Breast epithelium (tissue), 4 donors: ENCODE results near the gene RFLNA. TPM values are rescaled to one million over a fixed set of nuclear protein-coding genes. Genes with fewer than 3 reads are reported as not detected.
A peak's percentile ranks its signal among the peaks of the same experiment; 100 is the strongest.

Experiments
- DNase-seq, 2 donors: peaks; one replicate each; pipeline ENCODE4 v3.0.0-alpha.2; 2019; ENCODE audit warnings: low spot score in 2 of 2
- H3K27ac ChIP-seq, 2 donors: fragments of 200-600 bp; sonication (generic) in 1 of 2; one replicate each; pipeline ENCODE4 v1.5.1; 2016 to 2019; ENCODE audit warnings: mild to moderate bottlenecking in 1 of 2
- H3K27me3 ChIP-seq, 2 donors: fragments of 200-600 bp; sonication (generic) in 1 of 2; one replicate each; pipeline versions ENCODE4 v1.5.1 to v1.6.0; 2017 to 2019; ENCODE audit warnings: control low read depth in 1 of 2, mild to moderate bottlenecking in 1 of 2
- H3K36me3 ChIP-seq: fragments of 200-600 bp; one replicate; pipeline ENCODE4 v1.5.1; 2019
- H3K4me1 ChIP-seq, 2 donors: fragments of 200-600 bp; sonication (generic); one replicate each; pipeline ENCODE4 v1.5.1; 2016 to 2019; ENCODE audit warnings: control low read depth in 1 of 2
- H3K4me3 ChIP-seq, 3 donors: fragments of 200-600 bp; sonication (generic); 1 replicate in 2 of 3; 2 replicates in 1 of 3; pipeline ENCODE4 v1.5.1; 2016 to 2019; ENCODE audit warnings: mild to moderate bottlenecking in 3 of 3, moderate library complexity in 2 of 3
- H3K9me3 ChIP-seq, 2 donors: fragments of 200-600 bp; sonication (generic) in 1 of 2; one replicate each; pipeline ENCODE4 v1.5.1; 2016 to 2019; ENCODE audit warnings: control low read depth in 1 of 2
- CTCF ChIP-seq, 3 donors: fragments of 450-650 bp; IDR thresholded peaks; one replicate each; pipeline ENCODE4 v1.5.1; 2016 to 2017; ENCODE audit warnings: antibody characterized with exemption in 3 of 3, mild to moderate bottlenecking in 3 of 3, moderate library complexity in 3 of 3
- POLR2A ChIP-seq: fragments of 450-650 bp; IDR thresholded peaks from one replicate; pipeline ENCODE4 v1.6.1; 2016; ENCODE audit warnings: antibody characterized with exemption, mild to moderate bottlenecking, moderate library complexity
- POLR2AphosphoS5 ChIP-seq, 3 donors: sonication (generic); formaldehyde crosslinking; IDR thresholded peaks; one replicate each; pipeline ENCODE4 v1.6.1; 2017; ENCODE audit warnings: antibody characterized with exemption in 3 of 3
- intact Hi-C: fragments of 100-400 bp; cut with DNase I; formaldehyde crosslinking; loops from one replicate; pipeline ENCODE4 v1.15.1; 2023; ENCODE audit warnings: low total_unique reads
- total RNA-seq, 3 donors: library from RNA; depleted of rRNA; stranded (reverse); fragments of >200 nt; gene quantifications; one replicate each; pipeline ENCODE4 v1.1.0, GENCODE V29; 2016

RFLNA gene
- total RNA-seq, 3 donors from 2014 or later: 1.3 to 11.4 TPM; not detected in 1

GRCh38 chr12:124315372-124316044 lies 20.6 kb downstream of the RFLNA start:
- Histone ChIP-seq H3K9me3 (no peaks in the 10 kb centered on the region), H3K36me3 (no peaks in the 10 kb centered on the region), H3K27ac (peak overlapping the region; percentile 7 to 19), H3K4me3 (no peak overlapping the region), H3K27me3 (no peaks in the 10 kb centered on the region), H3K4me1 (no peaks in the 10 kb centered on the region)
- intact Hi-C loops: no loop called here
- no peak for DNase-seq
- TF ChIP-seq POLR2AphosphoS5 (IDR thresholded peaks at IDR 0.05) (no peak), POLR2A (no peak), CTCF (IDR thresholded peaks at IDR 0.05) (no peak)

DNA sequence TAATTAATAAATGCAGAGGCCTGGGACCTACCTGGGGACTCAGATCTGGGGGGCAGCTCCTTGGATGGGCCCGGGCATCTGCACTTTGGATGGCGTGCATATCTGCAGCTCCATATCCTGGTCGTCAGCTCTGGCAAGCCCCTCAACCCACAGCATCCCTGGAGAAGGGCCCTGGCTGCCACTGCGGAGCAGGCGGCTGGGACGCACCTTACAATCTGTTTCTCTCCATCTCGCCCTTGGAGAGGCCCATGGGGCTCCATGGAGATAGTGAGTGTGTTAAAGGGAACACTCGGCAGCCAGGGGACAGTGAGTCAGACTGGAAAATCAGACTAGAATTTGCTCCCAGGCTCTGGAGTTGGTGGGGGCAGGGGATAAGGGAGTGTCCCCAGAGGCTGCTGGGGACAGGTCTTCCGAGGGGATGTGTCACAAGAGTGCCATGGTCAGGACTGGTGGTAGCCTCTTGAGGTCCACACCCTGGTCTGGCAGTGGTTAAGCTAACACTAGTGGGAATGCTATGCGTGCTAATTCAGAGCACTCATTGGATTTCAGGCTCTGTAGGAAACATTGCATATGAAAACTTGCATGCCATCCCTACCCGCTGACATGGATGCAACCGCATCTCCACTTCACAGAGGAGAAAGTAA lies 21.5 kb downstream of the RFLNA start:
- no peak overlapping the region for H3K27ac ChIP-seq
- DNase-seq: no peak
- no peaks in the 10 kb centered on the region for H3K9me3 ChIP-seq
- no peak for TF ChIP-seq POLR2AphosphoS5 (IDR thresholded peaks at IDR 0.05)
- TF ChIP-seq CTCF (IDR thresholded peaks at IDR 0.05): no peak
- H3K27me3 ChIP-seq: no peaks in the 10 kb centered on the region
- intact Hi-C loops: no loop called here
- no peaks in the 10 kb centered on the region for H3K36me3 ChIP-seq
- no peak overlapping the region for H3K4me3 ChIP-seq
- H3K4me1 ChIP-seq: no peaks in the 10 kb centered on the region

DNA sequence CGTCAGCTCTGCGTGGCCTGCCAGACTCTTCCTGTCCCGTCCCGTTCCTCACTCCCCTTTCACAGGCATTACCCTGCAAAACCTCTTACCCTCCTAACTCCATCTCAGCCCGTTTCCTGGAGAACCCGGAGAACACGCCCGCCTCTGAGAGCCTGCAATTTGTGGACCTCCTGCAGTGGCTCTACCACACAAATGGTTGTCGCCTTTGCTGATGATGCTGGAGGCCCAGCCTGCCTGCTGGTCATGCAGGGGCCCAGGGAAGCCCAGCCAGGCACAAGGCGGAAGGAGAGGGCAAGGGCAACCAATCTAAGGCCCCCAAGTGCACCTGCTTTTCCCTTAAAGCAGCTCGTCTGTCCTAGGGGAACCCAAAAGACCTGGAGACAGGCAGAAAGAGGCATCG lies 22.5 kb downstream of the RFLNA start:
- Histone ChIP-seq H3K36me3 (no peaks in the 10 kb centered on the region), H3K27me3 (no peaks in the 10 kb centered on the region), H3K4me3 (no peak overlapping the region), H3K9me3 (no peaks in the 10 kb centered on the region), H3K4me1 (no peaks in the 10 kb centered on the region), H3K27ac (no peak overlapping the region)
- intact Hi-C loops: no loop called here
- DNase-seq: no peak
- no peak for TF ChIP-seq POLR2AphosphoS5 (IDR thresholded peaks at IDR 0.05)
- TF ChIP-seq POLR2A: no peak
- no peak for TF ChIP-seq CTCF (IDR thresholded peaks at IDR 0.05)

- Histone ChIP-seq H3K4me1 (no peaks in the 10 kb centered on the region), H3K36me3 (peaks cover 1% of the 10 kb centered on the region), H3K27me3 (no peaks in the 10 kb centered on the region), H3K27ac (no peak overlapping the region), H3K9me3 (peaks cover 2% of the 10 kb centered on the region in 2 donors), H3K4me3 (no peak overlapping the region)
- no peak for DNase-seq
- intact Hi-C loops: no loop called here
- TF ChIP-seq POLR2A (no peak), POLR2AphosphoS5 (IDR thresholded peaks at IDR 0.05) (no peak), CTCF (IDR thresholded peaks at IDR 0.05) (no peak)
These were observed 23.6 kb downstream of the RFLNA start for GRCh38 chr12:124318278-124319020.
